MCF 10A (cell line): ENCODE measurements around the gene RAB28. TPM values are rescaled to one million over a fixed set of nuclear protein-coding genes. Genes with fewer than 3 reads are reported as not detected.

Experiments used
- BruUV-seq: library from RNA; stranded (reverse); fragments of 400-500 nt; replicated peaks from 2 replicates; lab custom pipeline; 2021; lab: Mats Ljungman, UMichigan
- CTCF ChIA-PET: fragments of 300-600 bp; sonication (Branson Sonifier 250); formaldehyde crosslinking; extraction: SDS; loops from one replicate; lab custom pipeline; 2021; ENCODE audit warnings: antibody characterized with exemption, inconsistent platforms; lab: Yijun Ruan, JAX
- POLR2A ChIA-PET: fragments of 300-600, 350-650 bp; sonication (Branson Sonifier 250); formaldehyde crosslinking; extraction: SDS; loops from one replicate; lab custom pipeline; 2020; ENCODE audit warnings: antibody characterized with exemption, inconsistent platforms; lab: Yijun Ruan, JAX
- DNase-seq: peaks from one replicate; pipeline ENCODE4 v3.0.0-alpha.2; 2018; ENCODE audit not compliant: unreplicated experiment
- H3K27ac Mint-ChIP-seq: one replicate; pipeline ENCODE4 v1.8.0; 2022; ENCODE audit warnings: mild to moderate bottlenecking, low read depth, mixed read lengths; ENCODE audit not compliant: unreplicated experiment
- H3K27me3 Mint-ChIP-seq: one replicate; pipeline ENCODE4 v1.8.0; 2022; ENCODE audit warnings: mixed read lengths; ENCODE audit not compliant: insufficient read depth, unreplicated experiment
- H3K36me3 Mint-ChIP-seq: one replicate; pipeline ENCODE4 v1.8.0; 2022; ENCODE audit warnings: mild to moderate bottlenecking, moderate library complexity, mixed read lengths; ENCODE audit not compliant: insufficient read depth, unreplicated experiment
- H3K4me1 Mint-ChIP-seq: one replicate; pipeline ENCODE4 v1.8.0; 2022; ENCODE audit warnings: mixed read lengths; ENCODE audit not compliant: insufficient read depth, unreplicated experiment
- H3K4me3 Mint-ChIP-seq: one replicate; pipeline ENCODE4 v1.8.0; 2022; ENCODE audit warnings: mild to moderate bottlenecking, moderate library complexity, mixed read lengths; ENCODE audit not compliant: unreplicated experiment
- H3K9me3 Mint-ChIP-seq: one replicate; pipeline ENCODE4 v1.8.0; 2022; ENCODE audit warnings: mixed read lengths; ENCODE audit not compliant: unreplicated experiment
- CTCF ChIP-seq: fragments of 200-600 bp; IDR thresholded peaks from one replicate; pipeline ENCODE4 v1.8.0; 2022; ENCODE audit warnings: antibody characterized with exemption, mild to moderate bottlenecking; ENCODE audit not compliant: unreplicated experiment
- intact Hi-C: fragments of 100-400 bp; cut with micrococcal nuclease; formaldehyde crosslinking; loops from 2 replicates; pipeline ENCODE4 v1.14.1; 2022
- total RNA-seq: library from RNA; stranded (reverse); gene quantifications from 2 replicates; pipeline ENCODE4 v1.2.3, GENCODE V29; 2022

Gene RAB28
- total RNA-seq, 1 experiment from 2014 or later = 15.9 TPM

- intact Hi-C loops = no loop called here
- Mint-ChIP-seq H3K9me3 (no peaks in the 10 kb centered on the region), H3K4me1 (peaks cover 11% of the 10 kb centered on the region), H3K4me3 (peak overlapping the region; percentile 35), H3K27me3 (no peaks in the 10 kb centered on the region), H3K36me3 (peaks cover 4% of the 10 kb centered on the region), H3K27ac (peak overlapping the region; percentile 4)
- POLR2A ChIA-PET = interaction anchor here (0.6 to 0.9 kb wide), 3 partner anchors 25 to 423 kb away, joined by 3 read pairs; partner anchors contain the start of gene BOD1L1
- DNase-seq = peak; percentile 63
- TF ChIP-seq CTCF = no peak
- BruUV-seq = no TSS peak
- CTCF ChIA-PET = no interaction called here
These were observed 2.6 kb downstream of the RAB28 start for GRCh38 chr4:13481569-13481968.

- BruUV-seq = no TSS peak
- H3K9me3 Mint-ChIP-seq = no peaks in the 10 kb centered on the region
- H3K27ac Mint-ChIP-seq = no peak overlapping the region
- TF ChIP-seq CTCF = no peak
- intact Hi-C loops = no loop called here
- peaks cover 6% of the 10 kb centered on the region for H3K4me1 Mint-ChIP-seq
- H3K36me3 Mint-ChIP-seq = peaks cover 4% of the 10 kb centered on the region
- no peaks in the 10 kb centered on the region for H3K27me3 Mint-ChIP-seq
- no peak for DNase-seq
- ChIA-PET POLR2A (interaction anchor here (0.6 kb wide), 1 partner anchor 125 kb away, joined by 3 read pairs; no protein-coding TSS in a partner anchor), CTCF (interaction anchor here (0.6 kb wide), 1 partner anchor 547 kb away, joined by 3 read pairs; no protein-coding TSS in a partner anchor)
- H3K4me3 Mint-ChIP-seq = no peak overlapping the region
These were observed 5.4 kb downstream of the RAB28 start for GRCh38 chr4:13478707-13479106.

DNA sequence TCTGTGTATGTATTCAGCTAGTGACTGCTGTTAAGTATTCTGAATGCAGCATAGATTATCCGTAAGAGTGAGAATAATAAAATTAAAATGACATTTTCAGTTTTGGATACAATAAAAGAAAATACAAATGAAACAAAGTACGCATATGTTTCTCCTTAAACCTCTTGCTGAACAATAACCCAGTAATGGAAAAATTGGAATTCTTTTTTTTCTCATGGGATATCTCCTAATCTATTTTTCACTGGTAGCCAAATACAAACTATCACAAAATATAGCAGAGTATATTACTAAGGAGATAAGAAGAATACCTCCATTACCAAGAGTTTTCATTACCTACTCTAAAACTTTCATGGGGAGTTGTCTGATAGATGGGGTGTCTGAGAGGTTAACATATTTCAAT, 6.0 kb downstream of the RAB28 start:
- no peak for TF ChIP-seq CTCF
- Mint-ChIP-seq H3K9me3 (no peaks in the 10 kb centered on the region), H3K27me3 (no peaks in the 10 kb centered on the region), H3K27ac (no peak overlapping the region), H3K4me1 (peaks cover 6% of the 10 kb centered on the region), H3K36me3 (peaks cover 4% of the 10 kb centered on the region), H3K4me3 (no peak overlapping the region)
- intact Hi-C loops = no loop called here
- no TSS peak for BruUV-seq
- ChIA-PET POLR2A (no interaction called here), CTCF (interaction anchor here (1.1 kb wide), 1 partner anchor 71 kb away, joined by 4 read pairs; no protein-coding TSS in a partner anchor)
- no peak for DNase-seq

DNA sequence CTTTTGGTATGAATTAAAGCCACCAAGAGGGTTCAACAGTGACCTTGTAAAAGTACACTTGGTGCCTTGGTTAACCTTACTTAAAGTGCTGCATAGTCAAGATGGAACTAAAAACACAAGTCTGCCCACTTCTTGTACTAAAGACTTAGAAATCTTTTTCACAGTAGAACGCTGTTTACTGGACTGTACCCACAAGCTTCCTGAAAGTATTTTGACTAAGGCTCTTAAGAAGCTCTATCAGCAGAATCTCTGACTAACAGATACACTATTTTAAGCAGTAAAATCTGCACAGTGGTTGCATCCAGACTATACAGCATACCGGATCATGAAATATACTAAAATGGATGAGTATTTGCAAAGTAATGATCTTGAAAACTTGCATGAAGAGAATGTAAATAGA, 7.2 kb downstream of the RAB28 start:
- ChIA-PET CTCF (interaction anchor here (0.5 to 1.1 kb wide), 3 partner anchors 73 to 748 kb away, joined by 3 to 4 read pairs (median 3); no protein-coding TSS in a partner anchor), POLR2A (interaction anchor here (0.6 to 1.0 kb wide), 2 partner anchors 20 to 691 kb away, joined by 3 read pairs; no protein-coding TSS in a partner anchor)
- no peak for TF ChIP-seq CTCF
- no peak for DNase-seq
- no TSS peak for BruUV-seq
- H3K9me3 Mint-ChIP-seq = no peaks in the 10 kb centered on the region
- intact Hi-C loops = no loop called here
- peaks cover 4% of the 10 kb centered on the region for H3K36me3 Mint-ChIP-seq
- H3K4me1 Mint-ChIP-seq = peaks cover 6% of the 10 kb centered on the region
- H3K4me3 Mint-ChIP-seq = no peak overlapping the region
- H3K27me3 Mint-ChIP-seq = no peaks in the 10 kb centered on the region
- no peak overlapping the region for H3K27ac Mint-ChIP-seq
